SK-N-DZ (cell line): ENCODE measurements around the gene LYRM4.
"Not testable (repeated sequence)": the region's sequence is repeated elsewhere in the genome, so short reads cannot be mapped to it uniquely, and the experiment has no call there.

Experiments
- DNase-seq: peaks from one replicate; pipeline ENCODE4 v3.0.0-alpha.2; 2015; ENCODE audit warnings: low spot score
- small RNA-seq, 2 experiments: library from RNA; depleted of rRNA; stranded (forward); fragments of <200 nt; gene quantifications; one replicate each; pipeline ENCODE3, GENCODE V24; 2014

Gene LYRM4

DNA sequence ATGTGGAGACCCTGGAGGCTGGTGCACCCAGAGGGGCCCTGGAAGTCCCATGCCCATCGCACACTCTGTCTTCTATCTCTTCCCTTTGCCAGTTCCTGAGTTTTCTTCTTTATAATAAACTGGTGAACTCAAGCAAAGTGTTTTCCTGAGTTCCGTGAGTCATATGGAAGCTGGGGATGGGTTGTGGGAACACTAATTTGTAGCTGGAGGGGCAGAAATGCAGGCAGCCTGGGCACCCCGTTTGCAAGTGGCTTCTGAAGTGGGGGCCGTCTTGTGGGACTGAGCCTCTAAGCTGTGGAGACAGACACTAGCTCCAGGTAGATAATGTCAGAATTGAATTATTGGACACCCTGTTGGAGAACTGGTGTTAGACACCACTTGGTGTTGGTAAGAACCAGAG, 178.8 kb downstream of the LYRM4 start:
- DNase-seq: no peak

DNA sequence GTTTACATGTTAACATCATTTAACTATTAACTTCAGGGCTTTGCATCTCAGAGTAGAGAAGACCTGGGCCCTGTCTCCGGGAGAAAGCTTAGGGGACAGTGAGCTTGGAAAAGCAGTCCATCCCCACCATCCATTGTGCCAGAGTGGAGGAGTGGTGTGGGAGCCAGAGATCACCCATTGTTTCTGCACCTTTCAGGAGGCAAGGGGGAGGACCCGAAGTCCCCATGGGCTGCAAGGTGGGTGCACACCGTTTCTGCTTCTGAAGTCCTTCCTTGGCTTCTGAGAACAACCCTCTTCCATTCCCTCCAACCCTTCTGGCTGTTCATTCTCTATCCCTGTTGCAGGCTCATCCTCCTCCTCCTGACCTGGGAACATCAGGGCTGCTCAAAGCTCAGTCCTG, 179.6 kb downstream of the LYRM4 start:
- DNase-seq: no peak

DNA sequence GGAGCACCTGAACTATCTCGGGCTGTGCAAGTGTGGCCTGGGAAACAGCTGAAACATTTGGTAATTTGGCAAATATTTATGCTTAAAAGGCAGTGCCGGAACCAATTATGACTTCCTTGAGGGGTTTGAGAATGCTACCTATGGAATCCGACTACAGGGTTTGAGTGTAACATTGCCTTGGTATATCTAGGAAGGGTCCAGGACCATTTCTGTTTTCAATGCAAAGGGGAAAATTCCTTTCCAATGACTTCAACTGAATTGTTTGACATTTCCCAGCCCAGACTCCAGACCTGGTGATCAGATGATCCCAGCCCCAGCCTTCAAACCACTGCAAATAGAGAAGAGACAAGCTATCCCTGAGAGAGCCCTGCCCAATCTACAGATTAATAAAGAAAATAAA, 180.2 kb downstream of the LYRM4 start:
- no peak for DNase-seq

DNA sequence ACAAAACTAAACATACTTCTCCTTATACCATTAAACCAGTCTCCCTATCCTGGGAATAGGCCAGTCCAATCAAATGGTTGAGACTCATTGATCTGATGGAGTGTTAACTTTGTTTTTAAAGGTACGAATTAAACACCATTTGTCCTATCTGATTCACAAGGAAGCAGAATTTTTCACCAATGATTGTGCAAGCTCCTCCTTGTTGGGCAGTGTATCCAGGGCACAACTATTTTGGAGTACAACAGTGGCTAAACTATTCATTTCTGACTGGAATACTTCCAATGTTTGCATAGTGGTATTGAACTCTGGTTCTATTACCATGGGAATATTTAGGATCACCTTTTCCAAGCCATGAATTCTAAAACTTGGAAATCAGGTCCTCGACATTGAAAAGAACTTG, 181.1 kb downstream of the LYRM4 start:
- DNase-seq: no peak

DNA sequence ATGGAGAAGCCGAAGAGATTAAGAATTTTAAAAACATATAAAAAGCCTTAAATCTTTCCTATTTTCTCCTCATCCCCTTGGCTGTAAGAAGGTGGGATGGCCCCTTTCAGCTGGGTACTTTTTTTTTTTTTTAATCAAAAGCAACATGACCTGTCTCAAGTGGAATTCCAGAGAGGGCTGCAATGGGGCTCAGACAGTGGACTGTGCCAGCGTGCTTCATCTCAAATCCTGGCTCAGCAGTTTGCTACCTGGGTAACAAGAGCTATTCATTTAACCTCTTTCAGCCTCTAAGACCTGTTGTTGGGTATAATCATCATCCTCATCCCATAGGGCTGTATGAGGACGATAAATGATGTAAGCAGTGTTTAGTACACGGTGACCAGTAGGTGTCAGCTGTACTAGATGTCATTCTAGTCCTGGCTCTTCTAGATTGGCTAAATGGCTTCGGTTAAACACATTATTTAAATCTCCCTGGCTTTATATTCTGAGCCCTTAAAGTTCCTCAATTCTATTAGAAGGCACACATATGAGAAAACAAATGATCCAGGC, 182.6 kb downstream of the LYRM4 start:
- no peak for DNase-seq

DNA sequence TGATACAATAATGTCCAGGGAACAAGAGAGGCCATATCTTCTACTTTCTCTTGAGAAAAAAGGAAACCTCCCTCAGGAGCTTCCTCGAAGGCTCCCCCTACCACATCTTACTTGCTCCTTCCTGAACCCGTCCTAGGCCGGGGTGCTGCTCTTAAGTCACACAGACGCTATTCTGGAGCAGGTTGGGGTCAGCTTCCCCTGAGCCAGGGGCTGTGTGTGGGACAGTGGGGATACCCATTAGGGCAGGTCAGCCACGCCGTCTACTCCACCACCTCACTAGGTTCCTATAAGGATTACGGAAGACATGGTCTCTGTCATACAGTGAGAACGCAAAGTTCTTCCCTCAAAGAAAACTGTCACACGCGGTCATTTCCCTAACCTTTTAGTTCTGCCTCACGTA, 183.8 kb downstream of the LYRM4 start:
- no peak for DNase-seq

DNA sequence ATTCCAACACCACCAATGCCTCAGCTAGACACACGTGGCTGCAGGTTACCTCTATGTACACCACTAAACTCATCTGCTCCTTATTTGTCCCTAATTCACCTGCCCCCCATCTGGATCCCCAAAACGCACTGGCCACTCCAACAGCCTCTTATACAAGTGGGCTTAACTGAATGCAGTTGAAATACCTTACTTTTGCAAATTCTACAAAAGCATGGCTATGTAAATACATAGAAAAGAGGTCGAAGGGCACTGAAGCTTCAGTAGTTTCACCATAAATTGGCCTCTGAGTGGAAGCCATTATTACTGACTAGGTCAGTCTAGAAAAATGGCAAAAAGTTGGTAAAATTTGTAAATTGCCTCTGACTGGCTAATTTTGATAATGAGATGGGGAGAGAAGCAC, 186.8 kb downstream of the LYRM4 start:
- no peak for DNase-seq

DNA sequence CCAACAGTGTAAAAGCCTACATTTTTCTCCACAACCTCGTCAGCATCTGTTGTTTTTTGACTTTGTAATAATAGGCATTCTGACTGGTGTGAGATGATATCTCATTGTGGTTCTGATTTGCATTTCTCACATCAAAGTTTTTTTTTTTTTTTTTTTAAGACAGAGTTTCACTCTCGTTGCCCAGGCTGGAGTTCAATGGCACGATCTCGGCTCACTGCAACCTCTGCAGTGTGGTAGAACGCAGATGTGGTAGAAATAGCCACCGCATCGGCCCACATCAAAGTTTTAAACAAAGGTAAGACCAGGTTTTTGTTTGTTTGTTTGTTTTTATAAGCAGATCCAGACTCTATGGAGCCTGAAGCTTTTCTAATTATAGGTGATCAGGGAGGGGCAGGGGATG, 188.3 kb downstream of the LYRM4 start:
- DNase-seq: no peak

DNA sequence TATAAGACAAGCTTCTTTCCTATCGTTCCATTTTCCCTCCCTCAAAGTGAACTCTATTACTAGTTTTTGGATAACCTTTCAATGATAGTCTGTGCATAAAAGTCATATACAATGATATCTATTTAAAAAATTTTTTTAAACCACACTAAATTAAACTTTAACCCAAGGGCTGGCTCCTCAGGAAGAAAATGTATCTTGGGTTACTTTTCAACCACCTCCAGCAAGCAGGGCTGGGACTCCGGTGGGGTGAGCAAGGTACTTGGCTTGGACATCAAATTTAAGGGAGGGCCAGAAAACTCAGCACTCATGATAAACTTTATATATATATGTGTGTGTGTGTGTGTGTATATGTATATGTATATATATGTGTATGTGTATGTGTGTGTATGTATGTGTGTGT, 189.5 kb downstream of the LYRM4 start:
- no peak for DNase-seq

DNA sequence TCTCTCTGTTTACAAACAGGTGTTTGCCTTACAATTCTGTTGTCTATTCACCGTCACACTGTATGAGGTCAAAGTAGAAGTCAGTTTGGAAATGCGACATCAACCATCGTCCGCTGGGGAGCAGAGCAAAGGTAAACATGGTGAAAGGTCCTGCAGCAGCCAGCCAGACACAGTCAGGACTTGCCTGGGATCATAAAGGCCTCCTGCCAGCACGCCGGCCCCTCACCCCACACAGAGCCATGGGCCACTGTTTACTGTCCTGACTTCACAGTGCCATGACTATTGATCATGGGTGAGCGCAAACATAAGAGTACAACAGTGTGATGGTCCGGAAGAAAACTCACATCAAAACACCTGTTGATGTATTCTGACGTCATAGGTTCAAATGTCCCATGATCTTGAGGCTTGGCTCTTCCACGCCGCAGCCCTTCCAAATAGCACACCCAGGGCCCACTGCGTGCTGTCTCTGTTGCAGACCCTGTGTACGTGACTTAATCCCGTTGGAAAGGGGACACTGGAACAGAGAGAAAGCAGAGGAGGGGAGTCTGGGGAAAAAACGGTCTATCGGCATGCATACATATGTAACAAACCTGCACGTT, 192.5 kb downstream of the LYRM4 start:
- no peak for DNase-seq

DNA sequence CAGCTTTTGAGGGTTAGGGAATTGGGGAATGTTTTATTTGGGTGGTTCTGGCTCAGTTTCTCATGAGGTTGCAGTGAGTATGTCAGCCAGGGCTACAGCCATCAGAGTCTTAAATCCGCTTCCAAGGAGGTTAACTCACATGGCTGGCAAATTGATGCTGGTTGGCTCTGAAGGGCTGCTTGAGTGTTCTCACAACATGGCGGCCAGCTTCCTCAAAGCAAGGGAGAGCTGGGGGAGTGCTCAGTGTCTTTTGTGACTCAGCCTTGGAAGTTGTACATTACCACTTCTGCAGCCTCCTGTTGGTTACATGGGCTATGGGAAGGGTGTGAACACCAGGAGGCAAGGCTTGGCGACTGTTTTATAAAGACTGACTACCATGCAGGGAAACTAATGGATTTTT, 193.4 kb downstream of the LYRM4 start:
- DNase-seq: no peak

DNA sequence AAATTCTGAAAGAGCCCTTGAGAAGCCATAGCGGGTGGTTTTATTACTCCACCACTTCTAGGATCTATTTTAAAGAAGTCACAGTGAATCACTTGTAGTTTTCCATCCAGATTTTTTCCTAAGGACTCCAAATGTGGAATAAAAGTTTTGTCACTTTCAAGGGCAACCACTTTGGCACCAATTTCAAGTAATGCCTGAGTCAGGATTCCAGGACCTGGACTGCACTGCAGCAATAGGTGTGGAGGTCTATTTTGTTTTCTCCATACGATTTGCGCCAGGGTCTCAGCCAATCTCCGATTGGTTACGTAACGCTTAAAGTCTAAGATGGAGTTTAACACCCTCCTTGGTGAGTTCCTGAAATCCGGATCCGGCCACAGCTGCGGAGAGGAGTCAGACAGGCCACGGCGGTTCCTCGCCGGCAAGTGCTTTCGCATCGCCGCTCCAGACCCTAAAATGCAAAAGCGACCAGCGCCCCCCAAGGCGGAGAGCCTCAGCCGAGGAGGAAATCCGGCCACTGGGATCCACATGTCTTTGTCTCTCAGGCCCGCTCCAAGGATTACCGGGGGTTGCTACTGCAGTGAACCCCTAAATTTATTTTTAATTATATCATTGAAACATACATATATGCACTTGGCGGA, 194.2 kb downstream of the LYRM4 start:
- DNase-seq: no peak

DNA sequence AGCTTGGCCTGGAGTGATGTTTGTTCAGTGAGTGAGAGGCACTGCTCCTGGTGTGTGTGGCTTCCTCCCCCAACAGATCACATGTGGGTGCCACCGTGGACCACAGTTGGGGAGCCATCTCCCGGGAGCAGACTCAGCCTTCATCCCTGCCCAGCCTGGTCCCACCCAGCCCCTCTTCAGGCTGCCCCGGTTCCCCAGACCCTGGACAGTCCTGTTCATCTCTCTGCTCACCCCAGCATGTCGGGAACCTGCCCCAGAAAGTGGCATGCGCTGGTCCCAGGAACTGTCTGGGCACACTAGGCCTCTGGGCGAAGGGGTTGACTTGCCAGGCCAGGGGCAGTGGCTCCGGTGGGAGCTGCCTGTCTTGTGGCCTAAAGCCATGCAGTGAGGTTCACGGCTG, 197.1 kb downstream of the LYRM4 start:
- DNase-seq: no peak

DNA sequence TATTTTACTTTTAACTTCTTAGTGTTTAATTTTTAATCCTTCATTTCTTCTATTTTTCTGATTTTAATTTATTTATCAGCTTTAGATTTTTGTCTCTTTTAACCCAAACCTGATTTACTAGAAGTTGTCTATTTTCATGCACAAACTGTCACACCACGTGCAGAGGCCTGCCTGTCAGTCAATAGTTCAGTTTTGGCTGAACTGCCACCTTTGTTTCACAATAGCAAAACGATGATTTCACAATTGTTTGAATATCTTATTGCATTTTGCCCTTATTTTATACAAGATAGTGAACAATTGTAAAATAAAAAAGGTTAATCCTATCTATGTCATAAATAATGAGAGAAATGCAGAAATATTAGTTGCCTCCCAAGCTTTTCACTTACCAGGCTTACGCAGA, 199.6 kb downstream of the LYRM4 start:
- DNase-seq: no peak

DNA sequence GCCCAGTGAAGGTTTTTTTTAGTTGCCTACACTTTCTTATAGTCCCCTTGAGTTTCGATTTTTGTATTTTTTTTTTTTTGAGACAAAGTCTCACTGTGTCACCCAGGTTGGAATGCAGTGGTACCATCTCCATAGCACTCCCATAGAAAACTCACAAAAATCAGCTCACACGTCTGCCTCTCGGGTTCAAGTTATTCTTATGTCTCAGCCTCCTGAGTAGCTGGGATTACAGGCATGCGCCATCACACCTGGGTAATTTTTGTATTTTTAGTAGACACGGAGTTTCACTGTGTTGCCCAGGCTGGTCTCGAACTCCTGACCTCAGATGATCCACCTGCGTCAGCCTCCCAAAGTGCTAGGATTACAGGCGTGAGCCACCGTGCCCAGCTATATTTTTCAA, 200.3 kb downstream of the LYRM4 start:
- not testable (repeated sequence) for DNase-seq

DNA sequence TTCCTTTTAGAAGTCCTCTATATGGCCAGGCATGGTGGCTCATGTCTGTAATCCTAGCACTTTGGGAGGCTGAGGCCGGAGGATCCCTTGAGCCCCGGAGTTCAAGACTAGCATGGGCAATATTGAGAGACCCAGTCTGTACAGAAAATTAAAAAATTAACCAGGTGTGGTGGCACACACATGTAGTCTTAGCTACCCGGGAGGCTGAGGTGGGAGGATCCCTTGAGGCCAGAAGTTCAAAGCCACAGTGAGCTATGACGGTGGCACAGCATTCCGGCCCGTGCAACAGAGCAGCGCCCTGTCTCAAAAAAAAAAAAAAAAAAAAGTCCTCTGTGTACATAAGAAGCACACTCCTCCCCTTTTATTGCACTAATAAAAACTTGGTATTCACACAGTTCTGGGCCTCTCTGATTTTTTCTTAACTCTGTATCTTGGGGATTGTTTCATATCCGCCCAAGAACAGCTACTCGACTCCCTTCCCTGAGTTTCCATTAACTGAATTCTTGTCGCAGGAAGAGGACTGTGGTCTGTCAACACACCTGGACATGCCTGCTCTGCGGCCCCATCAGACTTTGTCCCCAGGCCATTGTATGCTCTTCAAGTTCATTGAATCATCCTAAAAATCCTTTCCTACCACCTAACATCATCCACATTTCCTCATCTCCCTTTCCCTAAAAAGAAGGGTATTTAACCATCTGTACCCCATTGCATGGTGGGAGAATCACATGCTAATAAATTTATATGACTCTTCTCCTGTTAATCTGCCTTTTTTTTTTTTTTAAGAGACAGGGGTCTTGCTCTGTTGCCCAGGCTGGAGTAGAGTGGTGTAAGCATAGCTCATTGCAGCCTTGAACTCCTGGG, 201.5 kb downstream of the LYRM4 start:
- DNase-seq: no peak

Small RNA genes lying within 50 kb of the gene (small RNA-seq; reads per million reads assigned to genes)
- gene MIR3691: 0 to 0.31 reads per million in 2 experiments
